Adipocyte (in vitro differentiated cells): ENCODE results near the gene TTC39B.

Experiments
- DNase-seq: peaks from one replicate; pipeline ENCODE4 v3.0.0-alpha.2; 2015; ENCODE audit warnings: low read depth
- H3K27me3 ChIP-seq: replicated peaks from 2 replicates; pipeline ENCODE4 v1.7.0; 2013; ENCODE audit warnings: mild to moderate bottlenecking, low read length, moderate library complexity; ENCODE audit not compliant: control insufficient read depth, insufficient read depth
- H3K36me3 ChIP-seq: 2 replicates; pipeline ENCODE4 v1.7.0; 2013; ENCODE audit warnings: low read length, mild to moderate bottlenecking, moderate library complexity; ENCODE audit not compliant: control insufficient read depth, insufficient read depth, severe bottlenecking
- H3K4me1 ChIP-seq: 2 replicates; pipeline ENCODE4 v1.7.0; 2013; ENCODE audit warnings: mild to moderate bottlenecking, low read length, moderate library complexity; ENCODE audit not compliant: control insufficient read depth, insufficient read depth
- H3K4me3 ChIP-seq: 2 replicates; pipeline ENCODE4 v1.7.0; 2013; ENCODE audit warnings: mild to moderate bottlenecking, low read length, moderate library complexity
- H3K9ac ChIP-seq: 2 replicates; pipeline ENCODE4 v1.7.0; 2013; ENCODE audit warnings: mild to moderate bottlenecking, low read length, moderate library complexity
- H3K9me3 ChIP-seq: 2 replicates; pipeline ENCODE4 v1.7.0; 2013; ENCODE audit warnings: mild to moderate bottlenecking, low read length, moderate library complexity; ENCODE audit not compliant: control insufficient read depth

TTC39B gene

DNA sequence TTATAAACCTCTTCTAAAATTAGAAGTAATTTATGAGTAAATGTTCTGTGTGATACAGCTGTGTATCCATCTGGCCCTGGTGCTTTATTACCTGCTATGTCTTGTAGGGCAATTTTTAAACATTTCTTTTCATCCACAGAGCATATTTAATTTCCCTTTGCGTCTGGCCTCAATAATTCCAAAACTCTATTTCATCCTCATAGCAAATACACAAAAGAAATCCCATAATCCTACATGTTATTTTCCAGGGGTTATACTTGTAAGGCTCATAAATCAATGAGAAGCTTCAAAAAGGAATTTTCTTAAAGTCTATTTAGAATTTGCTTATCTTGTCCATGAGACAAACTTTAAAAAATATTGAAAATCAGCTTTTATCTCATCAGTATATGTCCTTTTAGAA lies 167.0 kb downstream of the TTC39B start:
- Histone ChIP-seq H3K4me3 (no peak overlapping the region), H3K27me3 (peaks cover 9% of the 10 kb centered on the region), H3K4me1 (peaks cover 6% of the 10 kb centered on the region), H3K36me3 (no peaks in the 10 kb centered on the region), H3K9ac (no peak overlapping the region), H3K9me3 (no peaks in the 10 kb centered on the region)
- DNase-seq = no peak

DNA sequence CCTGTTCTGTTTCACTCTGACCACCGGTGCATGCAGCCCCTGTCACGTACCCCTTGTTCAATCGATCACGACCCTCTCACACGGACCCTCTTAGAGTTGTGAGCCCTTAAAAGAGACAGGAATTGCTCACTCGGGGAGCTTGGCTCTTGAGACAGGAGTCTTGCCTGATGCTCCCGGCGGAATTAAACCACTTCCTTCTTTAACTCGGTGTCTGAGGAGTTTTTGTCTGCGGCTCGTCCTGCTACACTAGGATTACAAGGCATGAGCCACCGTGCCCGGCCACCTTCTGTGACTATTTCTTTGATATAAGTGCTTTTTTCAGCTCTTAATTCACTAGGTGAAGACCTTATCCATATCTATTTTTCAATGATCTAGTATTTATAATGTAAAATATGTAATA lies 167.5 kb downstream of the TTC39B start:
- Histone ChIP-seq H3K36me3 (no peaks in the 10 kb centered on the region), H3K9ac (no peak overlapping the region), H3K4me3 (no peak overlapping the region), H3K27me3 (peaks cover 9% of the 10 kb centered on the region), H3K4me1 (peaks cover 2% of the 10 kb centered on the region), H3K9me3 (no peaks in the 10 kb centered on the region)
- no peak for DNase-seq

DNA sequence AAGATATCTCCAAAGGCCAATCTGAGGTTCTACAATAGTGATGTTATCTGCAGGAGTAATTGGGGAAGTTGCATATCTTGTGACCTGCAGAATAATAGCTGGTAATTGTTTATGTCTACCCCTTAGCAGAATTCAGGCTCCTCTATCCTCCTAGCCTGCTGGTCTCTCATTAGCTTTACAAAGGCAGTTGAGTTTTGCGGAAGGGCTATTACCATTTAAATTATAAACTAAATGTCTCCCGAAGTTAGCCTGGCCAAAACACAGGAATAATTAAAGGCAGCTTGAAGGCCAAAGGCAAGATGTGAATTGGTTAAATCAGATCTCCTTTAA lies 168.7 kb downstream of the TTC39B start:
- no peak overlapping the region for H3K9ac ChIP-seq
- DNase-seq = no peak
- H3K4me1 ChIP-seq = no peaks in the 10 kb centered on the region
- no peak overlapping the region for H3K4me3 ChIP-seq
- no peaks in the 10 kb centered on the region for H3K9me3 ChIP-seq
- peaks cover 9% of the 10 kb centered on the region for H3K27me3 ChIP-seq
- H3K36me3 ChIP-seq = no peaks in the 10 kb centered on the region

DNA sequence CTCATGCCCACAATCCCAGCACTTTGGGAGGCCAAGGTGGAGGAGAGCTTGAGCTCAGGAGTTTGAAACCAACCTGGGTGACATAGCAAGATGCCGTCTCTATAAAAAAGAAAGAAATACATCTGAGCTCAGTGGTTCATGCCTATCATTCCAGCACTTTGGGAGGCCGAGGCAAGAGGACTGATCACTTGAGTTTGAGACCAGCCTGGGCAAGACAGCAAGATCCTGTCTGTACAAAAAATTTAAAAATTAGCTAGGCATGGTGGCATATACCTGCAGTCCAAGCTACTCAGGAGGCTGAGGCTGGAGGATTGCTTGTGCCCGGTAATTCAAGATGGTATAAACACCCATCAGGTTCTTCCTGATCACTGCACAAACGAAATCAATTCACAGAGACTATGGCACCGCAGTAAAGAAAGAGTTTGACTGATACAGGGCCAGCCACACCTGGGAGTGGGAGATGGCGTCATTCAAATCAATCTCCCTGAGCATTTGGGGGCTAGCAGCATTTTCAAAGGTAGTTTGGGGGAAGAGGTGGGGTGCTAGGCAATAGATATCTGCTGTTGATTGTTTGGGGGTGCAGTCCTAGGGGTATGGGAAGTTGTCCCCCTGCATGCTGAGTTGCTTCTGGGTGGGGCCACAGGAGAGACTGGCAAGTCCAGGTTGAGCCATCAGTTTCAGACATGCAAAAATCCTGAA lies 169.2 kb downstream of the TTC39B start:
- no peaks in the 10 kb centered on the region for H3K9me3 ChIP-seq
- H3K9ac ChIP-seq = no peak overlapping the region
- H3K36me3 ChIP-seq = no peaks in the 10 kb centered on the region
- no peaks in the 10 kb centered on the region for H3K4me1 ChIP-seq
- no peak overlapping the region for H3K4me3 ChIP-seq
- no peak for DNase-seq
- peaks cover 9% of the 10 kb centered on the region for H3K27me3 ChIP-seq

- H3K4me1 ChIP-seq = no peaks in the 10 kb centered on the region
- no peak overlapping the region for H3K9ac ChIP-seq
- no peak for DNase-seq
- peaks cover 1% of the 10 kb centered on the region for H3K27me3 ChIP-seq
- no peak overlapping the region for H3K4me3 ChIP-seq
- no peaks in the 10 kb centered on the region for H3K36me3 ChIP-seq
- H3K9me3 ChIP-seq = no peaks in the 10 kb centered on the region
These were observed 169.9 kb downstream of the TTC39B start for GRCh38 chr9:15137089-15137488.

- Histone ChIP-seq H3K9ac (no peak overlapping the region), H3K9me3 (no peaks in the 10 kb centered on the region), H3K4me3 (no peak overlapping the region), H3K27me3 (no peaks in the 10 kb centered on the region), H3K36me3 (no peaks in the 10 kb centered on the region), H3K4me1 (no peaks in the 10 kb centered on the region)
- DNase-seq = no peak
These were observed 170.4 kb downstream of the TTC39B start for GRCh38 chr9:15136646-15137045.

DNA sequence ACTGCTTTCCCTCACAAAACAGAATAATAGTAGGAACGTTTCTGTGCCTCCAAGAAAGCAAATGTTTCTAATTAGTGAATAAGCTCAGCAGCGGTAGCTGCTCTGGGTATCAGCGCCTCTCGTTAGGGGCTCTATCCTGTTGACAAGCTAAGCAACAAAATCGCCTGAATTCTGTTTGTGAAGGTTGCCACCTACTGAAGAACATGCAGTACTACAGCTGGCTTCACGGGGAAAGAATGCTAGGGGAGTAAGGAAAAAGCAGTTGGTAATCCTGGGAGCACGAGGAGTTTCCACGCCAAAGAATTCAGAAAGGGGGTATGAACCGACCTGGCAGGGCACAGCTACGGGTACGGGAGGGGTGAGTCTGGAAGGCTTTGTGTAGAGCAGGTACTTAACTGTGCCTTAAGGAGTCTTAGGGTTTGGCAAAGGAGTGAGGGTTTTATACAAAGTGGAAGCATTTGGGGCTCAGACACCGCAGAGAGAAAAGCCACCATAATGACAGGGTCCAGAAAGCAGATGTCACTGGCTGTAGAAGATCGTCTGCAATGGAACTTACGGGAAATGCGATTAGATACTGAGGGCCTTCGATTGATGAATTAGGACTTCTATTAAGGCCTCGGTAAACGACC lies 171.7 kb downstream of the TTC39B start:
- H3K27me3 ChIP-seq = no peaks in the 10 kb centered on the region
- peak; percentile 92 for DNase-seq
- H3K4me1 ChIP-seq = no peaks in the 10 kb centered on the region
- H3K9me3 ChIP-seq = no peaks in the 10 kb centered on the region
- peak overlapping the region; percentile 45 for H3K4me3 ChIP-seq
- no peak overlapping the region for H3K9ac ChIP-seq
- no peaks in the 10 kb centered on the region for H3K36me3 ChIP-seq

- H3K27me3 ChIP-seq = no peaks in the 10 kb centered on the region
- H3K9ac ChIP-seq = no peak overlapping the region
- no peaks in the 10 kb centered on the region for H3K4me1 ChIP-seq
- no peaks in the 10 kb centered on the region for H3K36me3 ChIP-seq
- no peak overlapping the region for H3K4me3 ChIP-seq
- H3K9me3 ChIP-seq = no peaks in the 10 kb centered on the region
- DNase-seq = no peak
These were observed 173.5 kb downstream of the TTC39B start for GRCh38 chr9:15133488-15133887.

DNA sequence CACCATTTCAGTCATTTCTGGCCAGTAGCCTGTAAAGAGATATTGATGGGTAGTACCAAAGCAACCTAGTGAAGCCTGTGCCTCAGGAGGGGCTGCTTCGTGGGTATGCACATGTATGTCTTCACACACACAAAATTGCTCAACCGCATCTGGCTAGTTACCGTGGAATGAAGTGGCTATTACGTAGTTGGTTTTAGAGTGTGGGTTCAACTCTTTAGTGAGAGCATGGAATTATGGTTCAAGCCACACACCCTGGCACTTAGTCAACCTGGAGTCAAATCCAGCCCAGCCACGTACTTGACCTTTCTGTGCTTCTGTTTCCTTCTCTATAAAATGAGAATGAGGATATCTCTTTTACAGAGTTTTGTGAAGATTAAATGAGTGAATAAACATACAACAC lies 174.9 kb downstream of the TTC39B start:
- no peak for DNase-seq
- no peak overlapping the region for H3K9ac ChIP-seq
- H3K4me1 ChIP-seq = no peaks in the 10 kb centered on the region
- no peaks in the 10 kb centered on the region for H3K9me3 ChIP-seq
- no peaks in the 10 kb centered on the region for H3K36me3 ChIP-seq
- peaks cover 4% of the 10 kb centered on the region for H3K27me3 ChIP-seq
- H3K4me3 ChIP-seq = no peak overlapping the region

- H3K4me1 ChIP-seq = no peaks in the 10 kb centered on the region
- H3K9ac ChIP-seq = no peak overlapping the region
These were observed 175.9 kb downstream of the TTC39B start for GRCh38 chr9:15131094-15131493.

DNA sequence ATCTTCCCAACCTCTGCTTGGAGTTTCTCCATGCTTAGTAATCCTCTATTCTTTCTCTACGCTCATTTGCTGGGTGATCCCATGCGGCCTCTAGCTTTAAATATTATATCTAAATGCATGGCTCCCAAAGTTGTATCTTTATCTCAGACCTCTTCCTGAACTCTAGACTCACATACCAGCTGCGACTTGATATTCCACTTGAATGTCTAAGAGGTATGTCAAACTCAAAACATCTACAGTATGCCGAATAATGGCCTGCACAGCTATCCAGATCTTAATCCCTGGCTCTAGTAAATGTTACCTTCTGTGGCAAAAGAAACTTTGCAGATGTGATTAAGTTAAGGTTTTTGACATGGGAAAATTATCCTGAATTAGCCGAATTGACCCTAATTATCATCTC lies 179.2 kb downstream of the TTC39B start:
- no peak overlapping the region for H3K9ac ChIP-seq
- no peak for DNase-seq
- H3K4me3 ChIP-seq = no peak overlapping the region
- H3K4me1 ChIP-seq = no peaks in the 10 kb centered on the region
- no peaks in the 10 kb centered on the region for H3K9me3 ChIP-seq
- peaks cover 10% of the 10 kb centered on the region for H3K27me3 ChIP-seq
- no peaks in the 10 kb centered on the region for H3K36me3 ChIP-seq

More at GRCh38 chr9:15131094-15131493, 175.9 kb downstream of the TTC39B start:
- H3K4me3 ChIP-seq = no peak overlapping the region
- no peaks in the 10 kb centered on the region for H3K36me3 ChIP-seq
- H3K27me3 ChIP-seq = peaks cover 10% of the 10 kb centered on the region
- H3K9me3 ChIP-seq = no peaks in the 10 kb centered on the region
- no peak for DNase-seq

DNA sequence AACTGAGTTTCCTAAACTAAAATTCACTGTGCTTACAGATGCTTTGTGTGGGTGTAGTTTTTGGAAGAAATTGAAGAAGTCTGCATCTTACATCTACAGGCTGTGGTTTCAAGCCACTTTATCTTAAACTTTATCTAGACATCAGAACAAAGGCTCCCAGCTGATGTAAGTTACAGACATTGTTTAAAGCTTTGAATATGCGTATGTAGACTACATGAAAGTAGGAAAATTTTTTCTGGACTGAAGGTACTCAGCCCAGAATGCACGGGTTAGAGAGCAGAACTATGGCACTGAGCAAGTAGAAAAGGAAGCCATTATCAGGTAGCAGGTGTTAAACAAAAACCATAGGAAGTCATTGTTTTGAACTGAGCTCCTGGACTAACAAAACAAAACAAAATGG lies 185.4 kb downstream of the TTC39B start:
- DNase-seq = no peak
- H3K36me3 ChIP-seq = no peaks in the 10 kb centered on the region
- H3K27me3 ChIP-seq = peaks cover 31% of the 10 kb centered on the region
- no peak overlapping the region for H3K9ac ChIP-seq
- H3K9me3 ChIP-seq = no peaks in the 10 kb centered on the region
- no peaks in the 10 kb centered on the region for H3K4me1 ChIP-seq
- no peak overlapping the region for H3K4me3 ChIP-seq
